H9 (cell line): Measurements from ENCODE around the gene BDH1. TPM values are rescaled to one million over a fixed set of nuclear protein-coding genes. Genes with fewer than 3 reads are reported as not detected.

ENCODE experiments used
- DNase-seq: peaks from one replicate; pipeline ENCODE4 v3.0.0-alpha.2; 2017
- H2AFZ ChIP-seq: one replicate; pipeline ENCODE4 v1.6.1; 2013; ENCODE audit warnings: mild to moderate bottlenecking, low read length, control low read depth, moderate library complexity
- H2AK5ac ChIP-seq: 2 replicates; pipeline ENCODE4 v1.6.1; 2013; ENCODE audit warnings: low read length, control low read depth, mixed read lengths; ENCODE audit not compliant: insufficient read length
- H2BK120ac ChIP-seq: one replicate; pipeline ENCODE4 v1.6.1; 2013; ENCODE audit warnings: low read depth, mild to moderate bottlenecking, low read length, control low read depth, inconsistent platforms; ENCODE audit not compliant: poor library complexity, severe bottlenecking
- H2BK12ac ChIP-seq: 2 replicates; pipeline ENCODE4 v1.6.1; 2013; ENCODE audit warnings: low read length, control low read depth, mixed read lengths, low read depth; ENCODE audit not compliant: insufficient read length
- H2BK15ac ChIP-seq: 2 replicates; pipeline ENCODE4 v1.6.1; 2013; ENCODE audit warnings: low read depth, low read length, control low read depth
- H2BK20ac ChIP-seq: one replicate; pipeline ENCODE4 v1.6.1; 2013; ENCODE audit warnings: low read depth, mild to moderate bottlenecking, low read length, control low read depth, inconsistent platforms; ENCODE audit not compliant: poor library complexity, severe bottlenecking
- H2BK5ac ChIP-seq: 2 replicates; pipeline ENCODE4 v1.6.1; 2013; ENCODE audit warnings: low read length, control low read depth, mixed read lengths; ENCODE audit not compliant: insufficient read length
- H3K14ac ChIP-seq: 2 replicates; pipeline ENCODE4 v1.6.1; 2013; ENCODE audit warnings: low read length, control low read depth; ENCODE audit not compliant: insufficient read depth
- H3K18ac ChIP-seq: 2 replicates; pipeline ENCODE4 v1.6.1; 2013; ENCODE audit warnings: low read depth, mild to moderate bottlenecking, mixed read lengths, low read length, control low read depth; ENCODE audit not compliant: insufficient read length
- H3K23ac ChIP-seq: 2 replicates; pipeline ENCODE4 v1.6.1; 2013; ENCODE audit warnings: low read length, control low read depth, mixed read lengths, low read depth; ENCODE audit not compliant: insufficient read length
- H3K23me2 ChIP-seq: 2 replicates; pipeline ENCODE4 v1.6.1; 2013; ENCODE audit warnings: low read depth, mild to moderate bottlenecking, mixed read lengths, low read length, control low read depth; ENCODE audit not compliant: insufficient read length, poor library complexity, severe bottlenecking
- H3K27ac ChIP-seq: 2 replicates; pipeline ENCODE4 v1.5.1; 2013; ENCODE audit warnings: low read length, control low read depth, mixed read lengths, low read depth; ENCODE audit not compliant: insufficient read length
- H3K27me3 ChIP-seq: 2 replicates; pipeline ENCODE4 v1.6.1; 2013; ENCODE audit warnings: low read length, control low read depth, inconsistent platforms; ENCODE audit not compliant: insufficient read depth
- H3K4ac ChIP-seq: 2 replicates; pipeline ENCODE4 v1.6.1; 2013; ENCODE audit warnings: low read depth, mild to moderate bottlenecking, control low read depth, inconsistent platforms, low read length, moderate library complexity
- H3K4me1 ChIP-seq: 2 replicates; pipeline ENCODE4 v1.6.1; 2013; ENCODE audit warnings: low read length, control low read depth, inconsistent platforms; ENCODE audit not compliant: insufficient read depth
- H3K4me2 ChIP-seq: 2 replicates; pipeline ENCODE4 v1.6.1; 2013; ENCODE audit warnings: low read length, control low read depth, mixed read lengths; ENCODE audit not compliant: insufficient read length, insufficient read depth
- H3K56ac ChIP-seq: 2 replicates; pipeline ENCODE4 v1.6.1; 2013; ENCODE audit warnings: low read depth, mild to moderate bottlenecking, mixed read lengths, low read length, control low read depth; ENCODE audit not compliant: insufficient read length
- H3K79me1 ChIP-seq: 2 replicates; pipeline ENCODE4 v1.6.1; 2013; ENCODE audit warnings: low read depth, mild to moderate bottlenecking, moderate library complexity, low read length, control low read depth, inconsistent platforms; ENCODE audit not compliant: insufficient read depth, poor library complexity, severe bottlenecking
- H3K79me2 ChIP-seq: 2 replicates; pipeline ENCODE4 v1.6.1; 2013; ENCODE audit warnings: low read length, control low read depth, inconsistent platforms; ENCODE audit not compliant: insufficient read depth
- H3K9ac ChIP-seq: 2 replicates; pipeline ENCODE4 v1.6.1; 2013; ENCODE audit warnings: low read length, control low read depth, mixed read lengths; ENCODE audit not compliant: insufficient read length; ENCODE audit errors: extremely low read depth
- H3K9me3 ChIP-seq: one replicate; pipeline ENCODE4 v1.6.1; 2013; ENCODE audit warnings: low read depth, low read length, inconsistent platforms; ENCODE audit not compliant: control insufficient read depth
- H3T11ph ChIP-seq: one replicate; pipeline ENCODE4 v1.6.1; 2013; ENCODE audit warnings: mild to moderate bottlenecking, low read length, control low read depth, inconsistent platforms
- H4K20me1 ChIP-seq: one replicate; pipeline ENCODE4 v1.6.1; 2013; ENCODE audit not compliant: control insufficient read depth, insufficient read length, insufficient read depth
- H4K5ac ChIP-seq: 2 replicates; pipeline ENCODE4 v1.6.1; 2013; ENCODE audit warnings: low read depth, mild to moderate bottlenecking, mixed read lengths, low read length, control low read depth; ENCODE audit not compliant: insufficient read length
- H4K8ac ChIP-seq: replicated peaks from 2 replicates; pipeline ENCODE4 v1.6.1; 2013; ENCODE audit warnings: low read length, control low read depth, mixed read lengths, low read depth; ENCODE audit not compliant: insufficient read length
- H4K91ac ChIP-seq: 2 replicates; pipeline ENCODE4 v1.6.1; 2013; ENCODE audit warnings: low read depth, mild to moderate bottlenecking, moderate library complexity, mixed read lengths, low read length, control low read depth; ENCODE audit not compliant: insufficient read length
- H3K27ac Mint-ChIP-seq, 3 experiments: 2 replicates in 2 of 3; 3 replicates in 1 of 3; pipeline ENCODE4 v1.8.0; 2020 to 2021; ENCODE audit warnings: mixed read lengths in 3 of 3, mild to moderate bottlenecking in 1 of 3, moderate library complexity in 1 of 3
- H3K27me3 Mint-ChIP-seq: 2 replicates; pipeline ENCODE4 v1.8.0; 2021; ENCODE audit warnings: low read depth, mild to moderate bottlenecking, moderate library complexity, mixed read lengths
- H3K36me3 Mint-ChIP-seq, 3 experiments: 2 replicates in 2 of 3; 3 replicates in 1 of 3; pipeline ENCODE4 v1.8.0; 2020 to 2021; ENCODE audit warnings: low read depth in 3 of 3, mixed read lengths in 3 of 3; ENCODE audit not compliant: insufficient read depth in 1 of 3
- H3K4me1 Mint-ChIP-seq, 2 experiments: 2 replicates each; pipeline ENCODE4 v1.8.0; 2020; ENCODE audit warnings: mixed read lengths in 2 of 2
- H3K4me3 Mint-ChIP-seq, 2 experiments: 2 replicates in 1 of 2; 3 replicates in 1 of 2; pipeline ENCODE4 v1.8.0; 2020 to 2021; ENCODE audit warnings: mild to moderate bottlenecking in 2 of 2, mixed read lengths in 2 of 2, moderate library complexity in 1 of 2
- H3K9me3 Mint-ChIP-seq, 2 experiments: 2 replicates in 1 of 2; 3 replicates in 1 of 2; pipeline ENCODE4 v1.8.0; 2020; ENCODE audit warnings: mild to moderate bottlenecking in 2 of 2, mixed read lengths in 2 of 2, moderate library complexity in 1 of 2
- WGBS: extraction: QIAGEN DNeasy Blood & Tissue Kit; methylation state at CpG from one replicate; pipeline ENCODE4 v1.1.7; 2013; ENCODE audit warnings: missing lambda C conversion rate, low lambda C conversion rate, mixed read lengths; ENCODE audit not compliant: insufficient read length; ENCODE audit errors: extremely low coverage; 5-methylcytosine and 5-hydroxymethylcytosine counted together
- total RNA-seq: library from RNA; stranded (reverse); gene quantifications from 2 replicates; pipeline ENCODE4 v1.2.1, GENCODE V29; 2021
- TF ChIP-seq, protein P1 (sequence below): fragments of 200-600 bp; sonication (generic); conservative IDR thresholded peaks from 3 replicates; pipeline ENCODE4 v1.8.0; 2021; ENCODE audit warnings: antibody characterized with exemption, mild to moderate bottlenecking

BDH1 gene
- total RNA-seq, 1 experiment from 2014 or later, result 23.8 TPM

DNA sequence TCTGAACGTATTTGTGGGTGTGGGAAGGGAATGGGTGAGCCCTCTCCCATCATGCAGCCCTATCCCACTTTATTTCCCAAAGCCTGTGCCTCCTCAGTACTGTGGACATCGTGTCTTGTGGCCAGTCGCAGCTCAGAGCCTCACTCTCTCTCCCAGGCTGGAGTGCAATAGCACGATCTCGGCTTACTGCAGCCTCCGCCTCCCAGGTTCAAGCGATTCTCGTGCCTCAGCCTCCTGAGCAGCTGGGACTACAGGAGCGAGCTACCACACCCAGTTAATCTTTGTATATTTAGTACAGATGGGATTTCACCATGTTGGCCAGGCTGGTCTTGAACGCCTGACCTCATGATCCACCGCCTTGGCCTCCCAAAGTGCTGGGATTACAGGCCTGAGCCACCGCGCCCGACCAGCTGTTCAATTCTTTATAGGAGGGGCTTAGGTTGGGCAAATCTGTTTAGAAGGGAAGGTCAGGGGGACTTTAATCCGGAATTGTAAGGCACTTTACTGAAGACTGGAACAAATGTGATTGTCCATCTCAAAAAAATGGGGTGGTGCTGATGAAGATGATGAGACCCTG, 42.7 kb upstream of the BDH1 start:
- Mint-ChIP-seq H3K4me1 (peaks cover 14% of the 10 kb centered on the region in 2 experiments), H3K4me3 (no peak overlapping the region), H3K27me3 (no peaks in the 10 kb centered on the region; the same call in 1 of the 2 replicates), H3K27ac (no peak overlapping the region), H3K9me3 (peaks cover 10 to 12% of the 10 kb centered on the region in 2 experiments), H3K36me3 (peaks cover 10 to 12% (median 12%) of the 10 kb centered on the region in 3 experiments)
- no peak overlapping the region for H3K9ac ChIP-seq
- H3K14ac ChIP-seq, result no peak overlapping the region
- H3K27me3 ChIP-seq, result no peaks in the 10 kb centered on the region
- TF ChIP-seq, protein P1, sequence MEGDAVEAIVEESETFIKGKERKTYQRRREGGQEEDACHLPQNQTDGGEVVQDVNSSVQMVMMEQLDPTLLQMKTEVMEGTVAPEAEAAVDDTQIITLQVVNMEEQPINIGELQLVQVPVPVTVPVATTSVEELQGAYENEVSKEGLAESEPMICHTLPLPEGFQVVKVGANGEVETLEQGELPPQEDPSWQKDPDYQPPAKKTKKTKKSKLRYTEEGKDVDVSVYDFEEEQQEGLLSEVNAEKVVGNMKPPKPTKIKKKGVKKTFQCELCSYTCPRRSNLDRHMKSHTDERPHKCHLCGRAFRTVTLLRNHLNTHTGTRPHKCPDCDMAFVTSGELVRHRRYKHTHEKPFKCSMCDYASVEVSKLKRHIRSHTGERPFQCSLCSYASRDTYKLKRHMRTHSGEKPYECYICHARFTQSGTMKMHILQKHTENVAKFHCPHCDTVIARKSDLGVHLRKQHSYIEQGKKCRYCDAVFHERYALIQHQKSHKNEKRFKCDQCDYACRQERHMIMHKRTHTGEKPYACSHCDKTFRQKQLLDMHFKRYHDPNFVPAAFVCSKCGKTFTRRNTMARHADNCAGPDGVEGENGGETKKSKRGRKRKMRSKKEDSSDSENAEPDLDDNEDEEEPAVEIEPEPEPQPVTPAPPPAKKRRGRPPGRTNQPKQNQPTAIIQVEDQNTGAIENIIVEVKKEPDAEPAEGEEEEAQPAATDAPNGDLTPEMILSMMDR, result no peak
- H3K4me2 ChIP-seq, result no peak overlapping the region
- peak overlapping the region; percentile 30 for H2AK5ac ChIP-seq
- no peak overlapping the region for H2BK120ac ChIP-seq
- no peak overlapping the region for H4K5ac ChIP-seq
- no peaks in the 10 kb centered on the region for H3K23me2 ChIP-seq
- no peak overlapping the region for H2BK20ac ChIP-seq
- no peaks in the 10 kb centered on the region for H3K9me3 ChIP-seq
- H4K20me1 ChIP-seq, result no peaks in the 10 kb centered on the region
- H3T11ph ChIP-seq, result no peak overlapping the region
- no peak overlapping the region for H2BK5ac ChIP-seq
- H2AFZ ChIP-seq, result no peak overlapping the region
- H3K79me2 ChIP-seq, result no peaks in the 10 kb centered on the region
- no CpG with 5 or more reads among the region's 15 CpGs for WGBS
- H3K79me1 ChIP-seq, result no peaks in the 10 kb centered on the region
- no peak overlapping the region for H2BK12ac ChIP-seq
- no peak overlapping the region for H3K56ac ChIP-seq
- no peak overlapping the region for H2BK15ac ChIP-seq
- H3K4me1 ChIP-seq, result no peaks in the 10 kb centered on the region
- DNase-seq, result no peak
- no peak overlapping the region for H3K27ac ChIP-seq
- no peak overlapping the region for H4K91ac ChIP-seq
- no peak overlapping the region for H4K8ac ChIP-seq
- no peak overlapping the region for H3K18ac ChIP-seq
- H3K4ac ChIP-seq, result no peak overlapping the region
- H3K23ac ChIP-seq, result no peak overlapping the region
